Amniotic stem cell (primary cell): Measurements from ENCODE around the gene STX12.
A peak's percentile ranks its signal among the peaks of the same experiment; 100 is the strongest.
"Not testable (repeated sequence)": the region's sequence is repeated elsewhere in the genome, so short reads cannot be mapped to it uniquely, and the experiment has no call there.

Experiments used
- DNase-seq: peaks from one replicate; lab custom pipeline; 2025; lab: John Stamatoyannopoulos, UW

The STX12 gene

DNA sequence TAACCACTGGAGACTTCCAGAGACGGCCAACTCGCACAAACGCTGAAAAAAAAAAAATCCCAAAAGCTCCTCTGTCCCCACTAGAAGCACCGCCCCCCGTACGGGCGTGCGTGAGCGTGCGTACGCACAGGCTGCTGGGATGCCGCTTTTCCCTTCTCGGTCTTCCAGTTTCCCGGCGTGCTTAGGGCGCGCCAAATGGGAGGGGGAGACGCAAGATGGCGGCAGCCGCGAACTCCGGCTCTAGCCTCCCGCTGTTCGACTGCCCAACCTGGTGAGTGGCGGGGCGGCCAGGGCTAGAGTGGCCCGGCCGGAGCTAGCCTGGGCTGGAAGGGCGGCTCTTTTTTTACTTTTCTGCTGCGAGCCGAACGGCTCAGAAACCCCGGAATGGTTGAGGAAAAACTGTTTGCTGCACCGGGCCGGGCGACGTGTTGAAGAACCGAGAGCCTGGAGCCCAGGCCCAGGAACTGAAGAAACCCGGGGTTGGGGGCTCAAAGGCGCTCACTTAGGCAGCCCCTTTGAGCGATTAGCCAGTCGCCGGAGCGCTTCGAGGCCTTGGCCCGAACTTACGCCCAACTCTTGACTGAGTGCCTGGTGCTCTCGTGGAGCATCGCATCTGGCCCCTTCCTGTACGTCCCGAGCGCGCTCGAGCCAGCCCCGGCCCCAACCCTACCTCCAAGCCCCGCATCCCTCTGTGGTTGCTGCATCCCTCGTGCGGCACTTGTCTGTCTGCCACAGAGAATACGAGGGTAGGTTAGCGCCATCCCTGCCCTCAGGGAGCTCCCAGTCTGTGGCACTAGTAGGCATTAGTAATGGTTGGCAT is 57.8 kb downstream of the STX12 start, which contains the start of gene PPP1R8:
PPP1R8 (plus strand) TSS at position 162 of the 820 bp plus-strand sequence; CDS start at position 216, 54 bp downstream.
- DNase-seq = peak; percentile 93

DNA sequence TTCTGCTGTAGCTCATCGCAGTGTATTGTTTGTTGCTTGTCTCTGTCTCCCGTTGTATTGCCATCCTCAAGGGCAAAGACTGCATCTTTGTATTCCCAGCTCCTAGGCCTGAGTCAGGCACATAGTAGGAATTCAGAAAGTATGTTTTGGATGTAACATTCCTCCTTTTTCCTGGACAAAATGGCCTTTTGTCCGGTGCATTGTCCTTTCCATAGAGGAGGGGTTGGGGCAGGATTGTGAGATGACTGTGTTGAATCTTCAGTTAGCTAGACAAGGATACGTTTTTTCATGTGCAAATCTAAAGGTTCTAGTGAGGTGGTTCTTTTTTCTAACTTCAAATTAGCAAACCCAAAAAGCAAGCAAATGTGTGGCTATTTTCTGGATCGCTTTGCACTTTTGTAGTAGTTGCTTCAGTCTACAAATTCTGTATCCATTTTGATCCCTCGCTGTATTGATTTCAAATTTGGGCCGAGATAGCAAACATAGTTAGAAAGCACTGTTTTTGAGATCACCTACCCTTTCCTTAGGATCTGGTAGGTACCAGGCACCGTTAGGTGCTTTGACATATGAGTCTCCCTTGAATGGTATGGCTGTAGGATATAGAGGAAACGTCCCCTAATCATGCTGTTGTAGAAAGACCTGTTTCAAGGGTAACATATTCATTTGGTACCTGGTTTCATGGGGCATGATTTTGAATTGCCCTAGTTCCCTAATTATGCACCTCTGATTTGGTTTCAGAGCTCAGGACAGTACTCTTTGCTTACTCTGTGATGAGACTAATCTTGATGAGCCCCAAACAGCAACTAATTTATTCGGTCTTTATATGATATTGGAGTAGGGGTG is 58.8 kb downstream of the STX12 start:
- DNase-seq = no peak

DNA sequence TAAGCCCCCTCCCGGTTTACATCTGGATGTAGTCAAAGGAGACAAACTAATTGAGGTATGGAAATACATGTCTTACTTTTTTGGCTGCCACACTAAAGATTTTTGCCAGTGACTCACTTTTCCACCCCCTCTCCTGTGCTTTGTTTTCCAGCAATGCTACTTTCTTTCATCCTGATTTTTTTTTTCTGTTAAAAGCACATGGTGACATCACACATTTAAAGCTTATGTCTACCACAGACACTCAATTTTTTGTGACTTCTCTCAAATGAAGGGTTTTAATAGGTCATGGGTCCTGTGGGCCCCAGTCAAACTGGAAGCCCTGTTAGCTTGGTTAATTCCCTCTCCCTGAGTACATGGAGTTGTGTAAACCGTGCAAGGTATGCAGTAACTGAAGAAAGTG is 59.7 kb downstream of the STX12 start:
- no peak for DNase-seq

DNA sequence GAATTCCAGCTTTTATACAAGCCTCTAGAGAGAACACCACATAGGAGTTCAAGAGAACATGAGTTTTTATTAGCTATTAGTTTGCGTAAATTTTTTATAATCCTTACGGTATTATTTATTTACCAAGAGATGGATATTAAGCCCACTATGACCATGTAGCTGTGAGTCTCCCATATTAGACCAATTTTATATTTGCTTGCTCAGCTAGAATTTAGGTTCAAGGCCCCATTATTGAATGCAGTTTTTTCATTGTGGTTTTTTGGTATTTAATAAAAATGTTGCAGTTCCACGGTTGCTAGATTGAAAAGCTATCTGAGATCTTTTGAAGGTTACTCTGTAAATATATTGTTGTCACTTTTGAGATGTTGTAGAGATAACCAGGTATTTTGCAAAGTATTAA is 60.5 kb downstream of the STX12 start:
- DNase-seq = no peak

DNA sequence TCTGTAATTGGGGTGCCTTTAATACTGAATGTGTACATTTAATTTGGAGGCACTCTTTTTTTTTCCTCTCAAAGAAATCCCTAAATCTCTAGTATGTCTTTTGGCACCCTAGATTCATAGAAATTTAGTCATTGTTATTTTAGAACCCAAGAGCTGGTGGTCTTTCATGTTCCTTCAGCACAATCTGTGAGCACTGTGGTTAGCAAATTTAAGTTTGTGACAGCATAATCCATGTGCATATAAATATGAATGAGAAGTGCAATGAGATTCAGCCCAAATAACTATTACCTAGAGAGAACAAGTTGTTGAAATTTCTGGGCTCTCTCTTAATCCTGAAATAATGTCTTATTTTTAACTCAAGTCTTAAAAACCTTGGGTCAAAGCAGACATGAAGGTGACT is 62.0 kb downstream of the STX12 start:
- no peak for DNase-seq

DNA sequence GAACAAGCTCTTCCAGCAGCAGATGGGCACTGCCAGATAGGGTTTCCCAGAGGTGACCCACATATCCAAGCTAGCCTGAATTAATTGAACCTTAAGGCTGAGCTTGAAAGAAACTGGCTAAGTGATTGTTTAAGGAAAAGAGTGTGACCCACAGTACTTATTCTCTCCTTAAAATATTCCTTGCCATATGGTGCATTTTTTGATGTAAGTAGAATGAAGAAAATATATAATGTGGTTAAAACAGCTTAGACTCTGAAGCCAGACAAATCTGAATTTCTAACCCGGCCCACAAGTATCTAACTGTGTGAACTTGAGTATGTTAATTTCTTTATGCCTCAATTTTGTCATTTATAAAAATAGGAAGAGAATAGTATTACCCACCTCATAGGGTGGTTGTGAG is 62.5 kb downstream of the STX12 start:
- DNase-seq = no peak

DNA sequence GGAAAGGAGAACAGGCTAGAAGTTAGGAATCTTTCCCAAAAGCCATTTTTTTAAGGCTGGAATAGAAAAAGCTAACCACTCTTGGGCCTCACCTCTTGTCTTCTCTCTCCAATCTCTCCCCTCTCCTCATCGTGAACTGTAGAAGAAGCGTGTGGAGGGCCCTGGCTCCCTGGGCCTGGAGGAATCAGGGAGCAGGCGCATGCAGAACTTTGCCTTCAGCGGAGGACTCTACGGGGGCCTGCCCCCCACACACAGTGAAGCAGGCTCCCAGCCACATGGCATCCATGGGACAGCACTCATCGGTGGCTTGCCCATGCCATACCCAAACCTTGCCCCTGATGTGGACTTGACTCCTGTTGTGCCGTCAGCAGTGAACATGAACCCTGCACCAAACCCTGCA is 76.9 kb downstream of the STX12 start:
- DNase-seq = no peak

DNA sequence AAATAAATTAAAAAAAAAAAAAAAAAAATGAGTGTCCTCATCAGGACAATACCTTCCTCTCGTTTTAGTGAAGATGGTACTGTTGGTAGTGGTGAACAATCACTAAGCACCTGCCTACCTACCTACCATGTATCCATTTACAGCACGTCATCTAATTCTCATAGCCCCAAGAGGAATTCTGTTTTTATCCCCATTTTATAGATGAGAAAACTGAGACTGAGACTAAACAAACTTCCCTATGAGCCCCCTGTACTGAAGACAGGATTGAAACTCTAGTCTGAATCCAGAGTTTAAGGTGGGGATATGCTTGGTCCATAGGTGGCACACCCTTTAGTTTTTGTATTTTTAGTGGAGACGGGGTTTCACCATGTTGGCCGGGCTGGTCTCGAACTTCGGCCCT is 82.1 kb downstream of the STX12 start:
- no peak for DNase-seq

DNA sequence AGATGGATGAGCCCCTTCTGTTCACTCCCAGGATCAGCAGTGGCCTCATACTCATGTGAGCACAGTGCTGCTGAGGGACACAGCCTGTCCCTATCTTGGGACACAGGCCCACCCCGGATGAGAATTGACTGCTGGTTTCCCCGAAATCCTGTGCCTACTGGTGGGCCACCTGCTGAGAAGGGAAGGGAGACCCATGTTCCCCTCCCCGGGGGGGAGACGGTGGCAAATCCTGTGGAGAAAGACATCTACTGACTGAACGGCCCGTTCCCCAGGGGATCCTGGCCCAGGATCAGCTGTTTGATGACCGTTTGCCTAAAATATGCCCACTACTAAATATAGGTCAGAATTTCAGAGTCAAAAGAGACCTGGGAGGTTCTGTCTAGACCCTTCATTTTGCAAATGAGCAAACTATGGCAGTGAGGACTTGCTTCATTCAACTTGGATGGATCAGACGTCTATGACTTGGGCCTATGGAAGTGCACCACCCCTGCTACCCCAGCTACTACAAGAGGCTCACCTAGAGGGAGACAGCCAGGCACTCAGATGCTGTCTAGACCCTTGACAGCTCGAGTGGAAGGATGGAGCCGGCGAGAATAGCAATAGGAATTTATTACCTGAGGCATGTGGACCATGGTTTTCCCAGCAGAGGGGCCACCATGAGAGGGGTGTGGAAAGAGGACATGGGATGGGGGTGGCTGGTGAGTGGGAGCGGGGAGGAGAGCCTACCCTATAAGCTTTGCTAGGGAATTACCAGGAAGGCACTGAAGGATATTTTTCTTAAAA is 83.7 kb downstream of the STX12 start:
- DNase-seq = no peak

DNA sequence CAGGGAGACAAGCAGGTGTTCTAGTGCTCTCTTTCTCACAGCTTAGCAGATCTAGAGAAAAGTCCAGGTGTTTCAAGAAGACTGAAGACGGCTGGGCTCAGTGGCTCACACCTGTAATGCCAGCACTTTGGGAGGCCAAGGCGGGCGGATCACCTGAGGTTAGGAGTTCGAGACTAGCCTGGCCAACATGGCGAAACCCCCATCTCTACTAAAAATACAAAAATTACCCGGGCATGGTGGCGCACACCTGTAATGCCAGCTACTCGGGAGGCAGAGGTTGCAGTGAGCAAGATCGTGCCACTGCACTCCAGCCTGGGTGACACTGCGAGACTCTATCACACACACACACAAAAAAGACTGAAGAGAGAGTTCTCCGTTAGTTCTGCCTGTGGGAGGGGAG is 84.5 kb downstream of the STX12 start:
- DNase-seq = not testable (repeated sequence)

DNA sequence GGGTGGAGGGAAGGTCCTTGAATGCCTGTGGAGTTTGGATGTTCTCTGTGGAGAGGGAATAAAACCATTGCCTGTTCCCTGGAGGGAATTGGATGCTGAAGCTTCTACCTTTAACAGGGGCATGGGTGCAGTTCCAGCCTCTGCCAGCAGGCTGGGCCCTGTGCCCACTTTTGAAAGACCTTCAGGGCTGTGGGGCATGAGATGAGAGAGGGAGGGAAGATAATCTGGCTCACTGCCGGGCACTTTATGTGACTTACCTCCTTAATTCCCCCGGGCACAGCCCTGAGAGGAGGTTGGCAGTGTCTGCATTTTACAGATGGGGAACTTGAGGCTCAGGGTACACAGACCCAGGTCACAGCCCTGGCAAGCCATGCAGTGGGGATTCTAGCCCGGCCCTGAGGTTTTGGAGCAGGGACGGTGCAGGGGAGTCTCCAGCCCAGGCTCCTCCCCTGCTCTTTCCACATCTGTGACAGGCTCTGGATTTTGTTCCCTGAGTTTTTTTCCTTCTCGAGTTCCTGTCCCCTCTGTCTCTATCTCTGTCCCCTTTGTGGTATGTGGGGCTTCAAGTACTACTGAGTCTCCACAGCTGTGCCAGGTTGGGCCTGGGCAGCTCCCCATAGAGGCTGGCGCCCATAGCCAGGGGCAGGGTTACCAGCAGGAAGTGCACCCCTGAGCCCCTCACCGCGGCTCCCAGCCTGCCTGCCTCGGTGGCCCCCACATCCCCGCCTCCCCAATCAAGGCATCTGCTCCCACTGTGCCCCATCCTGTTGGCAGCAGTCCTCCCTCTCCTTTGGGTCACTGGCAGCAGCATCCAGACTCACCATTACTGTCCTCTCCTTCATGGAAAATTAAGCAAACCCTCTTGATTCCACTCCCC is 85.3 kb downstream of the STX12 start:
- DNase-seq = peak; percentile 39

DNA sequence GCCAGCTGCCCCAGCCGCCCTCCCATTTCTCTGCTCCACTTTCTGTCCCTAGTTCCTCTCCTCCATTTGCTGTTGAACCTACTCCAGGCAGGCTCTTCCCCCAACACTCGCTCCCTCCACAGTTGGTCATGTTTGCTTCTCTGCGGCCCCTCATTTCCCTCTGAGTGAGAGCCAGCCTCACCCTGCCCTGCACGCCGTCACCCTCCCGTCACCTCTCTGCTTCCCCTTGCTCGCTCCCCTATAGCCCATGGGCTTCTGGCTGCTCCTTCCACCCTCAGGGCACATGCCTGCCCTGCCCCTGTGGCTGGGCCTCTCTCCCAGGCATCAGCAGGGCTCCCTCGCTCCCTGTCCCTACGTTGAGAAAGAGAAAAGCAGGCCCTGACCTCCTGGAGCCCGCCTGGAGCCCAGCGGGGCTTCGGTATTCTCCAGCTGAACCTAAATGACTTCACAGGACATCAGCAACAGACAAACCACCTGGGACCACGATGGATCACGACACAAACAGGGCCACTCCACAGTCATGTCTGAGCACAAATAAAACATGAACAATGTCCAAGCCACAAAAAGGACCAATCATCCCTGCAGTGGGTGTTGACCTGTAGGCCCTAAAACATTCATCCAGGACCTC is 86.0 kb downstream of the STX12 start:
- DNase-seq = no peak

DNA sequence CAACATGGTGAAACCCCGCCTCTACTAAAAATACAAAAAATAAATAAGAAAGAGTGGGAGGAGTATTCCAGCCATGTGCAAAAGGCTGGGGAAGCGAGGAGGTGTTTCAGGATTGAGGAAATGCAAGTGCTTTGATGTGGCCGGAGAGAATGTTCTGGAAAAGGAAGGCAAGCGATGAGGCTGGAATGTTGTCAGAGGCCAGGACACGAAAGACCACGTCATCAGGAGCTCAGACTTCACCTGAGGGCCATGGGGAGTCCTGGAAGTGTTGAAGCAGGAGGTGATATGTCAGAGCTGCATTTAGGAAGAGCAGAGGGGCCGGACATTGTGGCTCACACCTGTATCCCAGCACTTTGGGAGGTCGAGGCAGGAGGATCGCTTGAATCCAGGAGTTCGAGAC is 88.4 kb downstream of the STX12 start:
- DNase-seq = no peak

DNA sequence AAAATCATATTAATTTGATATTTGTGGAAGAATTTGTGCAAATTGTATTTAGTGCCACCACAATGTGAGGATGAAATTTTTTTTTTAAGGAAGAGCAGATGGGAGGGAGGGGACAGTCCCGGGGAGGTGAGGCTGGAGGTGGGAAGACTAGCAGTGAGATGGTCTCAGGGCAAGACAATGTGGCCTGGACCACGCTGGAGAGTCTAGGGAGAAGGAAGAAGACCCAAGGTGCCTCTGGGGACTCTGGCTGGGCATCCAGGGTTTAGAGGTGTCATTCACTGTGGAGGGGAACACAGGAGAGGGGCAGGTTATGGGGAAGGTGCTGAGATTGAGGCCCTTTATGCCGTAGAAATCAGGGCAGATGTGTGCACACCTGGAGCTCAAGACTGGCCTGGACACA is 89.0 kb downstream of the STX12 start:
- no peak for DNase-seq

DNA sequence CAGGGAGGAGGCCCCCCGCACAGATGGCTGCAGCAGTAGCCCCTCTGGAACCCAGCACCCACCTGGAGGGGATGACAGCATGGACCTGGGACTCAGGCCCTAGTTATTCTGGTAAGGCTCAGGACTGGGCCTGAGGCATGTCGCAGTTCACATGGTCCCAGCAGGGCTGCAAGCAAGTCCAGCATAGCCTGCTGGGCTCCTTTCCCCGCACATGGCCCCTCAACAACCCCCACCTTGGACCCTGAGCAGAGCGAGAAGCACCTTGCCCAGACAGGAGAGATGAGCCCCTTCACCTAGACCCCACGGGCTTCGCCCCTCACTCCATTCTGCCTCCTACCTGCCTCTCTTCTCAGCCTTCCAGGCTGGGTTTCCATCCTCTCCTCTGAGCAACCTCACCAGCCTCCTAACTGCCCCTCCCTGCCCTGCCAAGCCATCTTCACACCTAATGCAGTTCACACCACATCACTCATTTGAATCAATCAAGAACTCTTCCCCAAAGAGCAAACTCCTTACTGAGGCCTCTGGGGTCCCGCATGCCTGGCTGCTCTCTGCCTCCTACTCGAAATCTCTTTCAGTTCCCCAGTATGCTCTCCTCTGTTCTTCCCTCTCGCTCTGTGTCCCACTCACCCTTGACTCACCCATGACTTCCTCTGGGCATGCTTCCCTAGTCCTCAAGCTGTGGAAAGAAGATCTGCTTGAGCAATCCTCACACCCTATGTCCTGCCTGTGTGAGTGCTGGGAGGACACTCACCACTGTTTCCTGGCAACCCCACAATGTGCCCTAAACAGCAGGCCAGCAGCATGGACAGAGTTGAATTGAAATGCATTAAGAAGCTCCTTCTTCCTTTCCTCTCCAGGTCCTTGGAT is 89.9 kb downstream of the STX12 start:
- DNase-seq = peak; percentile 90

DNA sequence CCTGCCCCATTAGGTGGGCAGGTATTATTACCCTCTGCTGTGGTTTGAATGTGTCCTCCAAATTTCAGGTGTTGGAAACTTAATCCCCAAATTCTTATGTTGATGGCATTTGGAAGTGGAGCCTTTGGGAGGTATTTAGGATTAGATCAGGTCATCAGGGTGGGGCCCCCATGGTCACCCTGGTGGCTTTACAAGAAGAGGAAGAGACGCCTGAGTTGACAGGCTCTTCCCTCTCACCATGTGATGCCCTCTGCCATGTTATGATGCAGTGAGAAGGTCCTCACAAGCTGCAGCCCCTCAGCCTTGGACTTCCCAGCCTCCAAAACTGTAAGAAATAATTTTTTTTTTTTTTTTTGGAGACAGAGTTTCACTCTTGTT is 90.5 kb downstream of the STX12 start:
- DNase-seq = no peak

DNA sequence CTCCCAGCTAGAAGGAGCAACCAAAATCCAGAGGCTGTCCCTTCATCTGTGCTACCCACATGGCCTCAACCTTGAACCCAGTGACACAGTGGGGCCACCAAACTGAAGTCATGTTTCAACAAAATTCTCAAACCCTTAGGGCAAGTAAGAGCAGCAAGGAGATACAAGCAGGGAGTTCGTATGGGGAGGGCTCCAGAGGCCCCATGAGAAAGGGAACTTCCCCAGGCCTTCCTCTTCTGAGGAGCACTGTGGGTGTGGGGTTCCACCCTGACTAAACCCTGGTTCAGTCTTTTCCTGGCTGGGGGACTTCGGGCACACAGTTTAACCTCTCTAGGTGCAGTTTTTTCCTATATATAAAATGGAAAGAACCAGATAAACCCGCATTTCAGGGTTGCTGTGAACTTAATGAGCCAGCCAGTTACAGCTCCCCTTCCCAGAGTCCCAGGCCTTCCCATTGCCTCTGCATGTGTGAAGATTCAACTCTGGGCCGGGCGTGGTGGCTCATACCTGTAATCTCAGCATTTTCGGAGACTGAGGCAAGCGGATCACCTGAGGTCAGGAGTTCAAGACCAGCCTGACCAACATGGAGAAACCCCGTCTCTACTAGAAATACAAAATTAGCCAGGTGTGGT is 91.4 kb downstream of the STX12 start:
- DNase-seq = no peak

DNA sequence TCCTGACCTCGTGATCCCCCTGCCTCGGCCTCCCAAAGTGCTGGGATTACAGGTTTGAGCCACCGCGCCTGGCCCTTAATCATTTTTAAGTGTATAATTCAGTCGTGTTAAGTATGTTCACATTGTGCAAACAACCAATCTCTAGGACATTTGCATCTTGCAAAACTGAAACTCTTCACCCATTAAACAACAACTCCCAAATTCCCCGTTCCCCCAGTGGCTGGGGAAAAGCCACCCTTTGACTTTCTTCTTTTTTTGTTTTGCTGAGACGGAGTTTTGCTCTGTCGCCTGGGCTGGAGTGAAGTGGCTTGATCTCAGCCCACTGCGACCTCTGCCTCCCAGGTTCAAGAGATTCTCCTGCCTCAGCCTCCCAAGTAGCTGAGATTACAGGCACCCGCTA is 92.8 kb downstream of the STX12 start:
- DNase-seq = no peak

DNA sequence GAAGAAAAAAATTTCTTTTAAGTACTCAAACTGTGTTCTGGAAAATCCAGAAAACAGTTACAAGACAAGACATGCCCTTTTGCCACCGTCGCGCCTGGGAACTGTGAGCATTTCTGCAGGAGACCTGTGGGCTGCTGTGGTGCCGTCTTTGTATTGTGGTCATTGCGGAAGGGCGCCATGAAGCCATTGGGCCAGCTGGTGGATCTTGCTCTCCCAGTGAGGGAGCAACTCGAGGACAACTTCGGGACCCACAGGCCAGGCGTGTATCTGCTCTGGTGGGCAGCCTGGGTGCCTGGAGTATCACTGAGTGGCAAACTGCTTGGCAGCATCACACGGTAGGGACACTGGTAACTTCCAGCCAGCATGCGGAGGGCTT is 95.5 kb downstream of the STX12 start:
- no peak for DNase-seq
